ENCODE data around the gene PRKCSH.

- no peak for TF ChIP-seq USF1 (IDR thresholded peaks at IDR 0.05; ENCODE audit: borderline replicate concordance, extremely low read length, insufficient read depth, low read depth, low read length)
- no peak for TF ChIP-seq TAF1 (IDR thresholded peaks at IDR 0.05; ENCODE audit: borderline replicate concordance, low read depth, low read length)
Observed at GRCh38 chr19:11495481-11495880, 60.0 kb downstream of the PRKCSH start.

Measured in GM12878 (cell line).